Brain microvascular endothelial cell (primary cell): ENCODE results near the gene PARD6B.
"Not testable (repeated sequence)": the region's sequence is repeated elsewhere in the genome, so short reads cannot be mapped to it uniquely, and the experiment has no call there.

Source experiments
- DNase-seq: peaks from one replicate; pipeline ENCODE4 v3.0.0-alpha.2; 2020
- H3K27ac ChIP-seq: fragments of 250-450 bp; sonication (Bioruptor Pico); 2 replicates; pipeline ENCODE4 v1.5.1; 2020; ENCODE audit warnings: mild to moderate bottlenecking, moderate library complexity
- H3K27me3 ChIP-seq: fragments of 250-450 bp; sonication (Bioruptor Pico); replicated peaks from 2 replicates; pipeline ENCODE4 v1.5.1; 2020; ENCODE audit warnings: mild to moderate bottlenecking
- H3K36me3 ChIP-seq: fragments of 250-450 bp; sonication (Bioruptor Pico); replicated peaks from 2 replicates; pipeline ENCODE4 v1.5.1; 2020; ENCODE audit warnings: mild to moderate bottlenecking
- H3K4me3 ChIP-seq: 2 replicates; pipeline ENCODE4 v1.5.1; 2011; ENCODE audit warnings: low read depth, mild to moderate bottlenecking, control low read depth, low read length, moderate library complexity
- in situ Hi-C: cut with HindIII; loops from 2 replicates; pipeline ENCODE4 v1.10.0; 2017; ENCODE audit warnings: low sequenced_read_pairs, low pct_ligation_motif_present
- TF ChIP-seq, protein P1 (sequence below): IDR thresholded peaks from 2 replicates; pipeline ENCODE4 v1.5.1; 2011; ENCODE audit warnings: low read depth, mild to moderate bottlenecking, moderate library complexity, low read length, control low read depth, inconsistent platforms; ENCODE audit errors: missing control alignments

Gene PARD6B

GRCh38 chr20:50798650-50799049 lies 67.3 kb downstream of the PARD6B start:
- TF ChIP-seq, protein P1, sequence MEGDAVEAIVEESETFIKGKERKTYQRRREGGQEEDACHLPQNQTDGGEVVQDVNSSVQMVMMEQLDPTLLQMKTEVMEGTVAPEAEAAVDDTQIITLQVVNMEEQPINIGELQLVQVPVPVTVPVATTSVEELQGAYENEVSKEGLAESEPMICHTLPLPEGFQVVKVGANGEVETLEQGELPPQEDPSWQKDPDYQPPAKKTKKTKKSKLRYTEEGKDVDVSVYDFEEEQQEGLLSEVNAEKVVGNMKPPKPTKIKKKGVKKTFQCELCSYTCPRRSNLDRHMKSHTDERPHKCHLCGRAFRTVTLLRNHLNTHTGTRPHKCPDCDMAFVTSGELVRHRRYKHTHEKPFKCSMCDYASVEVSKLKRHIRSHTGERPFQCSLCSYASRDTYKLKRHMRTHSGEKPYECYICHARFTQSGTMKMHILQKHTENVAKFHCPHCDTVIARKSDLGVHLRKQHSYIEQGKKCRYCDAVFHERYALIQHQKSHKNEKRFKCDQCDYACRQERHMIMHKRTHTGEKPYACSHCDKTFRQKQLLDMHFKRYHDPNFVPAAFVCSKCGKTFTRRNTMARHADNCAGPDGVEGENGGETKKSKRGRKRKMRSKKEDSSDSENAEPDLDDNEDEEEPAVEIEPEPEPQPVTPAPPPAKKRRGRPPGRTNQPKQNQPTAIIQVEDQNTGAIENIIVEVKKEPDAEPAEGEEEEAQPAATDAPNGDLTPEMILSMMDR: no peak
- Histone ChIP-seq H3K36me3 (no peaks in the 10 kb centered on the region), H3K4me3 (no peak overlapping the region), H3K27me3 (no peaks in the 10 kb centered on the region), H3K27ac (no peak overlapping the region)
- no peak for DNase-seq
- in situ Hi-C loops: no loop called here

DNA sequence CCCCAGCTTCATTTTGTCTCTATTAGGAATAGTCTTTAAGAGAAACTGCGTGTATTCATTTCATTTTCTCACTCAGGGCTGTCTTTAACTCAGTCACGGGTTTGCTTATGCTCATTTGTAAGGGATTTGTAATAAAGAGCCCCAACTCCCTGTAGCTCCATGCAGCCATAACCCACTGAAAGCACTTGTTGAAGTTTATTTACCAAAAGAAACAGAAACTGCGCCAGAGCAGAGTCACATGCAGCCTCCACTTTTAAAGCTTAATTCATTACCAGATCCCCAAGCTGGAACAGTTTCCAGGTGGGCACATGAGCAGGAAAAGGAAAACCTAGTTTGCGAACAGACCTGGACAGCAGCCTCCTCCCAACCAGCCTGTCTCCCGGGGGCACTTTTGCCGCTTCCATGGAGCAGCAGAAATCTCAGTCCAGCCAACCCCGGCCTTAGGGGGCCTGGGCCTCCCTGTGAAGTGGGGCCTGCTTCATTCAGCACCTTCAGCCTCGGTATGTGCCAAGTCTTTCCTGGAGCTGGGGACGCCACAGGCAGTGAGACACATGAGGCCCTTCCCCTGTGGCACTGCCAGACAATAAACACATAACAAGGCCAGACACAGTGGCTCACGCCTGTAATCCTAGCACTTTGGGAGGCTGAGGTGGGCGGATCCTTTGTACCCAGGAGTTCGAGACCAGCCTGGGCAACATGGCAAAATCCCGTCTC lies 68.0 kb downstream of the PARD6B start:
- H3K27me3 ChIP-seq: no peaks in the 10 kb centered on the region
- DNase-seq: no peak
- H3K36me3 ChIP-seq: no peaks in the 10 kb centered on the region
- H3K27ac ChIP-seq: no peak overlapping the region
- in situ Hi-C loops: no loop called here
- no peak overlapping the region for H3K4me3 ChIP-seq
- TF ChIP-seq, protein P1: no peak

GRCh38 chr20:50799890-50800550 lies 68.6 kb downstream of the PARD6B start:
- no peak for DNase-seq
- Histone ChIP-seq H3K27ac (no peak overlapping the region), H3K4me3 (no peak overlapping the region), H3K27me3 (no peaks in the 10 kb centered on the region), H3K36me3 (no peaks in the 10 kb centered on the region)
- in situ Hi-C loops: loop anchor here (25.0 kb wide), 1 partner anchor 112 kb away; no protein-coding TSS in a partner anchor
- TF ChIP-seq, protein P1: no peak

GRCh38 chr20:50800986-50801746 lies 69.8 kb downstream of the PARD6B start:
- H3K27ac ChIP-seq, H3K27me3 ChIP-seq, H3K4me3 ChIP-seq, DNase-seq, H3K36me3 ChIP-seq: not testable (repeated sequence)
- in situ Hi-C loops: loop anchor here (25.0 kb wide), 1 partner anchor 111 kb away; no protein-coding TSS in a partner anchor

DNA sequence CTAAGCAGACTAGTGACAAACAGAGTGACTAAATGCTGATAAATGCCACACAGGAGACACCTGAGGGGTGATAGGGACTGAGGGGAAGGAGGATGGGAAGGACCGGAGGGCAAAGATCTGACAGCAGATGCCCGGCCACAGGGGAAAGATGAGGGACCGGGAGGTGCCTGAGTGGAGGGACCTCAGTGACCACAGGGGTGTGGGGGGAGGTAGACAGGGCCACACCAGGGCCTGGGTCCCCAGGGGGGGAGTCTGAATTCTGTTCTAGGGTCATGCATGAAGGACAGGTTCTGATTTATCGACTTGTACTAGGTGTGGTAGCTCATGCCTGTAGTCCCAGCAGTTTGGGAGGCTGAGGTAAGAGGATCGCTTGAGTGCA lies 70.4 kb downstream of the PARD6B start:
- no peak for DNase-seq
- H3K27ac ChIP-seq: no peak overlapping the region
- in situ Hi-C loops: loop anchor here (25.0 kb wide), 1 partner anchor 111 kb away; no protein-coding TSS in a partner anchor
- H3K27me3 ChIP-seq: no peaks in the 10 kb centered on the region
- no peaks in the 10 kb centered on the region for H3K36me3 ChIP-seq
- TF ChIP-seq, protein P1: no peak
- H3K4me3 ChIP-seq: no peak overlapping the region

- in situ Hi-C loops: loop anchor here (25.0 kb wide), 1 partner anchor 110 kb away; no protein-coding TSS in a partner anchor
- TF ChIP-seq, protein P1: no peak
- H3K27ac ChIP-seq: no peak overlapping the region
- H3K36me3 ChIP-seq: no peaks in the 10 kb centered on the region
- no peak for DNase-seq
- H3K27me3 ChIP-seq: no peaks in the 10 kb centered on the region
- no peak overlapping the region for H3K4me3 ChIP-seq
These were observed 70.9 kb downstream of the PARD6B start for GRCh38 chr20:50802289-50802688.
